SU-DHL-6 (cell line): ENCODE data around the gene SBF1.

Experiments used
- EZH2phosphoT487 ChIP-seq: fragments of 200-600 bp; sonication (generic), shearing (Covaris generic); conservative IDR thresholded peaks from 2 replicates; pipeline ENCODE4 v1.6.1; 2018; ENCODE audit warnings: mild to moderate bottlenecking, antibody characterized with exemption, low read length, moderate library complexity, mixed read lengths
- TF ChIP-seq, protein P1 (sequence below): fragments of 200-600 bp; sonication (generic); IDR thresholded peaks from one replicate; pipeline ENCODE4 v1.5.1; 2017; ENCODE audit warnings: antibody characterized with exemption, mild to moderate bottlenecking, low read length, moderate library complexity; ENCODE audit not compliant: insufficient read depth, poor library complexity, severe bottlenecking

GRCh38 chr22:50423956-50424355, 50.9 kb downstream of the SBF1 start:
- TF ChIP-seq, protein P1, sequence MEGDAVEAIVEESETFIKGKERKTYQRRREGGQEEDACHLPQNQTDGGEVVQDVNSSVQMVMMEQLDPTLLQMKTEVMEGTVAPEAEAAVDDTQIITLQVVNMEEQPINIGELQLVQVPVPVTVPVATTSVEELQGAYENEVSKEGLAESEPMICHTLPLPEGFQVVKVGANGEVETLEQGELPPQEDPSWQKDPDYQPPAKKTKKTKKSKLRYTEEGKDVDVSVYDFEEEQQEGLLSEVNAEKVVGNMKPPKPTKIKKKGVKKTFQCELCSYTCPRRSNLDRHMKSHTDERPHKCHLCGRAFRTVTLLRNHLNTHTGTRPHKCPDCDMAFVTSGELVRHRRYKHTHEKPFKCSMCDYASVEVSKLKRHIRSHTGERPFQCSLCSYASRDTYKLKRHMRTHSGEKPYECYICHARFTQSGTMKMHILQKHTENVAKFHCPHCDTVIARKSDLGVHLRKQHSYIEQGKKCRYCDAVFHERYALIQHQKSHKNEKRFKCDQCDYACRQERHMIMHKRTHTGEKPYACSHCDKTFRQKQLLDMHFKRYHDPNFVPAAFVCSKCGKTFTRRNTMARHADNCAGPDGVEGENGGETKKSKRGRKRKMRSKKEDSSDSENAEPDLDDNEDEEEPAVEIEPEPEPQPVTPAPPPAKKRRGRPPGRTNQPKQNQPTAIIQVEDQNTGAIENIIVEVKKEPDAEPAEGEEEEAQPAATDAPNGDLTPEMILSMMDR = no peak
- TF ChIP-seq EZH2phosphoT487 = no peak
